ENCODE data around the gene RAB37. TPM values are rescaled to one million over a fixed set of nuclear protein-coding genes. Genes with fewer than 3 reads are reported as not detected.

RAB37 gene
- polyA plus RNA-seq, 1 donor from 2014 or later, result not detected

GRCh38 chr17:74729866-74730265, 7.2 kb upstream of the RAB37 start:
- Histone ChIP-seq H3K27ac (ENCODE audit: low read length) (no peak overlapping the region), H3K36me3 (ENCODE audit: insufficient read depth, low read length) (no peaks in the 10 kb centered on the region), H3K9me3 (ENCODE audit: low read length) (peaks cover 5% of the 10 kb centered on the region), H3F3A (ENCODE audit: insufficient read depth, low read length, poor library complexity, severe bottlenecking) (no peaks in the 10 kb centered on the region), H3K27me3 (ENCODE audit: insufficient read depth, low read depth, low read length) (peaks cover 18% of the 10 kb centered on the region), H3K79me2 (replicated peaks; ENCODE audit: insufficient read depth, low read length) (no peaks in the 10 kb centered on the region), H2AFZ (ENCODE audit: low read depth, low read length) (no peak overlapping the region), H3K4me3 (ENCODE audit: low read length) (no peak overlapping the region), H3K9me2 (ENCODE audit: insufficient read depth, low read length) (no peaks in the 10 kb centered on the region), H3K4me2 (ENCODE audit: low read length) (no peak overlapping the region), H3K9ac (ENCODE audit: low read length) (no peak overlapping the region), H4K20me1 (ENCODE audit: insufficient read depth) (no peaks in the 10 kb centered on the region)
- TF ChIP-seq EZH2 (IDR thresholded peaks at IDR 0.05; ENCODE audit: borderline replicate concordance, insufficient read depth, low read length, poor library complexity, severe bottlenecking) (no peak), CTCF (IDR thresholded peaks at IDR 0.05; ENCODE audit: poor library complexity, severe bottlenecking) (no peak), RAD21 (conservative IDR thresholded peaks at IDR 0.05) (no peak), EP300 (conservative IDR thresholded peaks at IDR 0.05; ENCODE audit: poor library complexity, severe bottlenecking) (no peak), TAF1 (IDR thresholded peaks at IDR 0.05; ENCODE audit: low read depth) (no peak), POLR2AphosphoS5 (IDR thresholded peaks at IDR 0.05) (no peak)

- Histone ChIP-seq H3K9me3 (ENCODE audit: low read length) (peaks cover 5% of the 10 kb centered on the region), H3K4me3 (ENCODE audit: low read length) (no peak overlapping the region), H3K9me2 (ENCODE audit: insufficient read depth, low read length) (no peaks in the 10 kb centered on the region), H2AFZ (ENCODE audit: low read depth, low read length) (no peak overlapping the region), H4K20me1 (ENCODE audit: insufficient read depth) (no peaks in the 10 kb centered on the region), H3K27ac (ENCODE audit: low read length) (no peak overlapping the region), H3K79me2 (replicated peaks; ENCODE audit: insufficient read depth, low read length) (no peaks in the 10 kb centered on the region), H3K4me2 (ENCODE audit: low read length) (no peak overlapping the region), H3K9ac (ENCODE audit: low read length) (no peak overlapping the region), H3F3A (ENCODE audit: insufficient read depth, low read length, poor library complexity, severe bottlenecking) (no peaks in the 10 kb centered on the region), H3K27me3 (ENCODE audit: insufficient read depth, low read depth, low read length) (peaks cover 25% of the 10 kb centered on the region), H3K36me3 (ENCODE audit: insufficient read depth, low read length) (no peaks in the 10 kb centered on the region)
- TF ChIP-seq MXI1 (conservative IDR thresholded peaks at IDR 0.05; ENCODE audit: poor library complexity, severe bottlenecking) (no peak), CTCF (IDR thresholded peaks at IDR 0.05; ENCODE audit: poor library complexity, severe bottlenecking) (no peak), POLR2AphosphoS5 (IDR thresholded peaks at IDR 0.05) (no peak), SMC3 (conservative IDR thresholded peaks at IDR 0.05; ENCODE audit: poor library complexity) (no peak), RAD21 (conservative IDR thresholded peaks at IDR 0.05) (no peak), TAF1 (IDR thresholded peaks at IDR 0.05; ENCODE audit: low read depth) (no peak), REST (IDR thresholded peaks at IDR 0.05; ENCODE audit: borderline replicate concordance) (no peak), EZH2 (IDR thresholded peaks at IDR 0.05; ENCODE audit: borderline replicate concordance, insufficient read depth, low read length, poor library complexity, severe bottlenecking) (no peak), EP300 (conservative IDR thresholded peaks at IDR 0.05; ENCODE audit: poor library complexity, severe bottlenecking) (no peak)
Observed at GRCh38 chr17:74730491-74731346, 6.3 kb upstream of the RAB37 start.
